Breast epithelium (tissue), 3 donors: ENCODE results near the gene TEX2.

ENCODE experiments used
- POLR2AphosphoS5 ChIP-seq, 3 donors: sonication (generic); formaldehyde crosslinking; IDR thresholded peaks; one replicate each; pipeline ENCODE4 v1.6.1; 2017; ENCODE audit warnings: antibody characterized with exemption in 3 of 3
- TF ChIP-seq, protein P1 (sequence below), 3 donors: fragments of 450-650 bp; IDR thresholded peaks; one replicate each; pipeline ENCODE4 v1.5.1; 2016 to 2017; ENCODE audit warnings: antibody characterized with exemption in 3 of 3, mild to moderate bottlenecking in 3 of 3, moderate library complexity in 3 of 3

DNA sequence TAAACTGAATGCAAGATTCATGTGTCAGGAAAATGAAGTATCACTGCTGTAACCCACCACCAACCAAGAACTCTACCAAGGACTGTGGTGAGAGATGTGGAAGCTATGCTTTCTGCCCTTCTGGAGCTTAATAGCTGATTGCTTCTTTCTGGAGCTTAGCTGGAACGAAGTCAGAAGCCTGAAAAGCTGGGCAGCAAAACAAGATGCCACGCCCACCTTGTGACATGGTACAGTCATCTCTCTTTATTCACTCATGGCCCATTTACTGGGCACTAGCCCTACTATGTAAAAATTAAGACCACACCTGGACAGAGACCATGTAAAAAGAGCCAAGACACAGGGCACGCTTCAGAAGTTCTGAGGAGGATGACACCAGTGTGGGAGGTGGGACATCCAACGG, 48.1 kb downstream of the TEX2 start:
- TF ChIP-seq, protein P1, sequence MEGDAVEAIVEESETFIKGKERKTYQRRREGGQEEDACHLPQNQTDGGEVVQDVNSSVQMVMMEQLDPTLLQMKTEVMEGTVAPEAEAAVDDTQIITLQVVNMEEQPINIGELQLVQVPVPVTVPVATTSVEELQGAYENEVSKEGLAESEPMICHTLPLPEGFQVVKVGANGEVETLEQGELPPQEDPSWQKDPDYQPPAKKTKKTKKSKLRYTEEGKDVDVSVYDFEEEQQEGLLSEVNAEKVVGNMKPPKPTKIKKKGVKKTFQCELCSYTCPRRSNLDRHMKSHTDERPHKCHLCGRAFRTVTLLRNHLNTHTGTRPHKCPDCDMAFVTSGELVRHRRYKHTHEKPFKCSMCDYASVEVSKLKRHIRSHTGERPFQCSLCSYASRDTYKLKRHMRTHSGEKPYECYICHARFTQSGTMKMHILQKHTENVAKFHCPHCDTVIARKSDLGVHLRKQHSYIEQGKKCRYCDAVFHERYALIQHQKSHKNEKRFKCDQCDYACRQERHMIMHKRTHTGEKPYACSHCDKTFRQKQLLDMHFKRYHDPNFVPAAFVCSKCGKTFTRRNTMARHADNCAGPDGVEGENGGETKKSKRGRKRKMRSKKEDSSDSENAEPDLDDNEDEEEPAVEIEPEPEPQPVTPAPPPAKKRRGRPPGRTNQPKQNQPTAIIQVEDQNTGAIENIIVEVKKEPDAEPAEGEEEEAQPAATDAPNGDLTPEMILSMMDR (IDR thresholded peaks at IDR 0.05): no peak
- TF ChIP-seq POLR2AphosphoS5 (IDR thresholded peaks at IDR 0.05): no peak
